ENCODE data around the gene RAB3GAP1. TPM values are rescaled to one million over a fixed set of nuclear protein-coding genes. Genes with fewer than 3 reads are reported as not detected.

Gene RAB3GAP1
- total RNA-seq = 10 to 100 TPM; 59.3 to 66.9 (median 63.6) TPM

- Histone ChIP-seq H3K27me3 (no peaks in the 10 kb centered on the region), H3K27ac (replicated peaks in 1 of 4) (peak within 1 kb of the TSS; percentile 92 to 96 (median 93)), H3K4me1 (peaks cover 36 to 51% (median 45%) of the 10 kb centered on the region in 4 donors), H3K36me3 (no peaks in the 10 kb centered on the region), H3K9me3 (no peaks in the 10 kb centered on the region), H3K4me3 (peak within 1 kb of the TSS; percentile 80 to 90 (median 84))
- DNase-seq (ENCODE audit: extremely low spot score) = peak; percentile 97
- WGBS = under 1% methylated on average over 45 of the region's 45 CpGs
- TF ChIP-seq CTCF (IDR thresholded peaks at IDR 0.05) = no peak
- TF ChIP-seq POLR2AphosphoS5 (IDR thresholded peaks at IDR 0.05) = peak; percentile 77 to 86
- TF ChIP-seq POLR2A (IDR thresholded peaks at IDR 0.05; ENCODE audit: low read depth) = peak; percentile 31
- TF ChIP-seq EP300 (IDR thresholded peaks at IDR 0.05) = no peak
- intact Hi-C loops (cut with DNase I) = no loop called here
These were observed at the start of gene RAB3GAP1 for GRCh38 chr2:135052042-135052876. TSS of gene RAB3GAP1 (plus strand) at chr2:135052292. CDS start at chr2:135052308, 16 bp downstream.

- Histone ChIP-seq H3K27me3 (peaks cover 0 to 5% (median 0%) of the 10 kb centered on the region in 4 donors), H3K36me3 (no peaks in the 10 kb centered on the region), H3K4me3 (no peak overlapping the region), H3K27ac (replicated peaks in 1 of 4) (no peak overlapping the region), H3K9me3 (no peaks in the 10 kb centered on the region), H3K4me1 (peaks cover 8 to 17% (median 12%) of the 10 kb centered on the region in 4 donors)
- WGBS = 81% methylated on average over 3 of the region's 4 CpGs
- TF ChIP-seq EP300 (IDR thresholded peaks at IDR 0.05) (no peak), POLR2AphosphoS5 (IDR thresholded peaks at IDR 0.05) (no peak), POLR2A (IDR thresholded peaks at IDR 0.05; ENCODE audit: low read depth) (no peak), CTCF (IDR thresholded peaks at IDR 0.05) (no peak)
- DNase-seq (ENCODE audit: extremely low spot score) = no peak
- intact Hi-C loops (cut with DNase I) = no loop called here
These were observed 49.3 kb upstream of the RAB3GAP1 start for GRCh38 chr2:135002836-135003235.

GRCh38 chr2:135004005-135004746, 47.9 kb upstream of the RAB3GAP1 start:
- H3K4me3 ChIP-seq = peak overlapping the region; percentile 6 to 38 (median 32)
- TF ChIP-seq CTCF (IDR thresholded peaks at IDR 0.05) = peak; percentile 85 to 93 (median 86)
- peak in 1 of 2 donors; percentile 28 for TF ChIP-seq POLR2AphosphoS5 (IDR thresholded peaks at IDR 0.05)
- TF ChIP-seq EP300 (IDR thresholded peaks at IDR 0.05) = no peak
- H3K9me3 ChIP-seq = no peaks in the 10 kb centered on the region
- peaks cover 8 to 17% (median 12%) of the 10 kb centered on the region in 4 donors for H3K4me1 ChIP-seq
- no peak for DNase-seq (ENCODE audit: extremely low spot score)
- WGBS = 6% methylated on average over 17 of the region's 17 CpGs
- no peak overlapping the region for H3K27ac ChIP-seq (replicated peaks in 1 of 4)
- intact Hi-C loops (cut with DNase I) = loop anchor here (2.0 kb wide), 1 partner anchor 707 kb away; no protein-coding TSS in a partner anchor
- peaks cover 0 to 5% (median 0%) of the 10 kb centered on the region in 4 donors for H3K27me3 ChIP-seq
- no peaks in the 10 kb centered on the region for H3K36me3 ChIP-seq

GRCh38 chr2:135005753-135006152, 46.3 kb upstream of the RAB3GAP1 start:
- intact Hi-C loops (cut with DNase I) = loop anchor here (2.0 kb wide), 1 partner anchor 705 kb away; no protein-coding TSS in a partner anchor
- no peaks in the 10 kb centered on the region for H3K36me3 ChIP-seq
- H3K27ac ChIP-seq (replicated peaks in 1 of 4) = no peak overlapping the region
- no peak overlapping the region for H3K4me3 ChIP-seq
- peaks cover 0 to 5% (median 0%) of the 10 kb centered on the region in 4 donors for H3K27me3 ChIP-seq
- H3K4me1 ChIP-seq = peaks cover 8 to 17% (median 12%) of the 10 kb centered on the region in 4 donors
- whole genome bisulfite sequencing = 57% methylated on average over 3 of the region's 3 CpGs
- H3K9me3 ChIP-seq = no peaks in the 10 kb centered on the region
- TF ChIP-seq POLR2A (IDR thresholded peaks at IDR 0.05; ENCODE audit: low read depth) = no peak
- no peak for TF ChIP-seq EP300 (IDR thresholded peaks at IDR 0.05)
- no peak for TF ChIP-seq CTCF (IDR thresholded peaks at IDR 0.05)
- no peak for TF ChIP-seq POLR2AphosphoS5 (IDR thresholded peaks at IDR 0.05)
- DNase-seq (ENCODE audit: extremely low spot score) = no peak

Measured in esophagus muscularis mucosa (tissue), 4 donors.